ENCODE measurements around the gene RNFT2. TPM values are rescaled to one million over a fixed set of nuclear protein-coding genes. Genes with fewer than 3 reads are reported as not detected.
"Not testable (repeated sequence)": the region's sequence is repeated elsewhere in the genome, so short reads cannot be mapped to it uniquely, and the experiment has no call there.

The RNFT2 gene
- polyA plus RNA-seq, 1 donor (not counting 4 experiments of a cell fraction or from before 2014, with no cell fraction given) = 0.96 TPM

DNA sequence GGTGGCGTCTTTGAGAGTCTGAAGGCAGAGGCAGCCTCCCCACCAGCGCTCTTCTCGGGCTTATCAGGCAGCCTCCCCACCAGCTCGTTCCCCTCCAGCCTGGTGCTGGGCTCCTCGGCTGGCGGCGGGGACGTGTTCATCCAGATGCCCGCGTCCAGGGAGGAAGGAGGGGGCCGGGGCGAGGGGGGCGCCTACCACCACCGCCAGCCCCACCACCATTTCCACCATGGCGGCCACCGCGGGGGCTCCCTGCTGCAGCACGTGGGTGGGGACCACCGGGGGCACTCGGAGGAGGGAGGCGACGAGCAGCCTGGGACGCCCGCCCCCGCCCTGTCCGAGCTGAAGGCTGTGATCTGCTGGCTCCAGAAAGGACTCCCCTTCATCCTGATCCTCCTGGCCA, 11.8 kb downstream of the RNFT2 start:
- H3K4me3 ChIP-seq (ENCODE audit: control insufficient read depth in 2 of 3, extremely low read depth in 1 of 3, insufficient read depth in 2 of 3, low read depth in 1 of 3, low read length in 3 of 3) = no peak overlapping the region
- no peaks in the 10 kb centered on the region for H3K9me3 ChIP-seq (ENCODE audit: control insufficient read depth, low read depth, low read length)
- no peak for DNase-seq (ENCODE audit: low read depth, low spot score)
- H3K27me3 ChIP-seq (ENCODE audit: control insufficient read depth, extremely low read depth, insufficient read depth, low read length) = no peaks in the 10 kb centered on the region
- no peak overlapping the region for H2AFZ ChIP-seq (ENCODE audit: control insufficient read depth, low read length)
- H3K9me1 ChIP-seq (ENCODE audit: control insufficient read depth, extremely low read depth, insufficient read depth, low read length) = no peaks in the 10 kb centered on the region
- no peak overlapping the region for H3K27ac ChIP-seq (ENCODE audit: control insufficient read depth, insufficient read depth, low read length)
- H3K79me2 ChIP-seq (ENCODE audit: control insufficient read depth, insufficient read depth, low read length) = no peaks in the 10 kb centered on the region
- H4K20me1 ChIP-seq (ENCODE audit: control insufficient read depth, extremely low read depth, insufficient read depth, low read length) = no peaks in the 10 kb centered on the region
- dilution Hi-C loops (cut with MboI; ENCODE audit: extremely low pct_ligation_motif_present, low sequenced_read_pairs) = no loop called here
- no peaks in the 10 kb centered on the region for H3K4me1 ChIP-seq (ENCODE audit: control insufficient read depth, extremely low read depth, insufficient read depth, low read length)
- TF ChIP-seq CTCF (optimal IDR thresholded peaks at IDR 0.05 in 1 of 3, IDR thresholded peaks at IDR 0.05 in 1 of 3, conservative IDR thresholded peaks at IDR 0.05 in 1 of 3; ENCODE audit: extremely low read depth in 1 of 3, insufficient read depth in 2 of 3, low read length in 3 of 3) (no peak), EZH2 (IDR thresholded peaks at IDR 0.05; ENCODE audit: low read length) (no peak)
- FAIRE-seq = no peak
- H3K9ac ChIP-seq (ENCODE audit: control insufficient read depth, extremely low read depth, insufficient read depth, low read length) = no peak overlapping the region
- no peaks in the 10 kb centered on the region for H3K36me3 ChIP-seq (ENCODE audit: control insufficient read depth in 2 of 2, extremely low read depth in 1 of 2, insufficient read depth in 2 of 2, low read length in 2 of 2)
- H3K4me2 ChIP-seq (ENCODE audit: control insufficient read depth, extremely low read depth, insufficient read depth, low read depth, low read length) = no peak overlapping the region

DNA sequence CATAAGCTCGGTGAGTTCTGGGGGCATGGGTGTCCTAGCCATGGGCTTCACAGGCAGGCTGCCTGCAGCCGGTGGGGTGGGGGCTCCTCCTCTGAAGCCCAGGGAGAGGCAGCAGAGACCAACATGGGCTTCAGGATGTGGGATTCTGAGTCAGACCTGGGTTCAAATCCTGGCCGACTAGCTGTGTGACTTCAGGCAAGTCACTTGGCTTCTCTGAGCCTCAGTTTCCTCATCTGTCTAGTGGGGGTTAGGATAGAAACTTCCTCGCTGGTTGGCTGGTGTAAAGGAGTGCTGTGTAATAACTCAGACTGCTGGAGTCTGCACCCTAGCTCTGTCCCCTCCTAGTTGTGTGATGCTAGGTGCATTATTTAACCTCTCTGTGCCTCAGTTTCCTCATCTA, 12.2 kb downstream of the RNFT2 start:
- no peak for TF ChIP-seq CTCF (optimal IDR thresholded peaks at IDR 0.05 in 1 of 3, IDR thresholded peaks at IDR 0.05 in 1 of 3, conservative IDR thresholded peaks at IDR 0.05 in 1 of 3; ENCODE audit: extremely low read depth in 1 of 3, insufficient read depth in 2 of 3, low read length in 3 of 3)
- no peak for TF ChIP-seq EZH2 (IDR thresholded peaks at IDR 0.05; ENCODE audit: low read length)
- Histone ChIP-seq H3K4me1 (ENCODE audit: control insufficient read depth, extremely low read depth, insufficient read depth, low read length) (no peaks in the 10 kb centered on the region), H4K20me1 (ENCODE audit: control insufficient read depth, extremely low read depth, insufficient read depth, low read length) (no peaks in the 10 kb centered on the region), H3K36me3 (ENCODE audit: control insufficient read depth in 2 of 2, extremely low read depth in 1 of 2, insufficient read depth in 2 of 2, low read length in 2 of 2) (no peaks in the 10 kb centered on the region), H2AFZ (ENCODE audit: control insufficient read depth, low read length) (no peak overlapping the region), H3K79me2 (ENCODE audit: control insufficient read depth, insufficient read depth, low read length) (no peaks in the 10 kb centered on the region), H3K9me1 (ENCODE audit: control insufficient read depth, extremely low read depth, insufficient read depth, low read length) (no peaks in the 10 kb centered on the region), H3K9me3 (ENCODE audit: control insufficient read depth, low read depth, low read length) (no peaks in the 10 kb centered on the region), H3K4me2 (ENCODE audit: control insufficient read depth, extremely low read depth, insufficient read depth, low read depth, low read length) (no peak overlapping the region), H3K9ac (ENCODE audit: control insufficient read depth, extremely low read depth, insufficient read depth, low read length) (no peak overlapping the region), H3K27ac (ENCODE audit: control insufficient read depth, insufficient read depth, low read length) (no peak overlapping the region), H3K27me3 (ENCODE audit: control insufficient read depth, extremely low read depth, insufficient read depth, low read length) (no peaks in the 10 kb centered on the region), H3K4me3 (ENCODE audit: control insufficient read depth in 2 of 3, extremely low read depth in 1 of 3, insufficient read depth in 2 of 3, low read depth in 1 of 3, low read length in 3 of 3) (no peak overlapping the region)
- FAIRE-seq = no peak
- dilution Hi-C loops (cut with MboI; ENCODE audit: extremely low pct_ligation_motif_present, low sequenced_read_pairs) = no loop called here
- no peak for DNase-seq (ENCODE audit: low read depth, low spot score)

- H4K20me1 ChIP-seq (ENCODE audit: control insufficient read depth, extremely low read depth, insufficient read depth, low read length); H3K9me1 ChIP-seq (ENCODE audit: control insufficient read depth, extremely low read depth, insufficient read depth, low read length); H3K36me3 ChIP-seq (ENCODE audit: control insufficient read depth in 2 of 2, extremely low read depth in 1 of 2, insufficient read depth in 2 of 2, low read length in 2 of 2); FAIRE-seq; H3K9ac ChIP-seq (ENCODE audit: control insufficient read depth, extremely low read depth, insufficient read depth, low read length); H3K27ac ChIP-seq (ENCODE audit: control insufficient read depth, insufficient read depth, low read length); H3K9me3 ChIP-seq (ENCODE audit: control insufficient read depth, low read depth, low read length); H3K79me2 ChIP-seq (ENCODE audit: control insufficient read depth, insufficient read depth, low read length); DNase-seq (ENCODE audit: low read depth, low spot score); H2AFZ ChIP-seq (ENCODE audit: control insufficient read depth, low read length); H3K4me2 ChIP-seq (ENCODE audit: control insufficient read depth, extremely low read depth, insufficient read depth, low read depth, low read length); H3K4me1 ChIP-seq (ENCODE audit: control insufficient read depth, extremely low read depth, insufficient read depth, low read length); H3K27me3 ChIP-seq (ENCODE audit: control insufficient read depth, extremely low read depth, insufficient read depth, low read length); dilution Hi-C loops (cut with MboI; ENCODE audit: extremely low pct_ligation_motif_present, low sequenced_read_pairs); H3K4me3 ChIP-seq (ENCODE audit: control insufficient read depth in 2 of 3, extremely low read depth in 1 of 3, insufficient read depth in 2 of 3, low read depth in 1 of 3, low read length in 3 of 3): not testable (repeated sequence)
Measured at GRCh38 chr12:116754097-116754496, 16.0 kb downstream of the RNFT2 start.

GRCh38 chr12:116754783-116755182, 16.7 kb downstream of the RNFT2 start:
- H4K20me1 ChIP-seq (ENCODE audit: control insufficient read depth, extremely low read depth, insufficient read depth, low read length); H3K9me3 ChIP-seq (ENCODE audit: control insufficient read depth, low read depth, low read length); H3K27me3 ChIP-seq (ENCODE audit: control insufficient read depth, extremely low read depth, insufficient read depth, low read length); DNase-seq (ENCODE audit: low read depth, low spot score); H3K9ac ChIP-seq (ENCODE audit: control insufficient read depth, extremely low read depth, insufficient read depth, low read length); H3K4me2 ChIP-seq (ENCODE audit: control insufficient read depth, extremely low read depth, insufficient read depth, low read depth, low read length); H3K36me3 ChIP-seq (ENCODE audit: control insufficient read depth in 2 of 2, extremely low read depth in 1 of 2, insufficient read depth in 2 of 2, low read length in 2 of 2); H3K79me2 ChIP-seq (ENCODE audit: control insufficient read depth, insufficient read depth, low read length); H3K4me3 ChIP-seq (ENCODE audit: control insufficient read depth in 2 of 3, extremely low read depth in 1 of 3, insufficient read depth in 2 of 3, low read depth in 1 of 3, low read length in 3 of 3); H3K4me1 ChIP-seq (ENCODE audit: control insufficient read depth, extremely low read depth, insufficient read depth, low read length); H2AFZ ChIP-seq (ENCODE audit: control insufficient read depth, low read length); H3K9me1 ChIP-seq (ENCODE audit: control insufficient read depth, extremely low read depth, insufficient read depth, low read length); H3K27ac ChIP-seq (ENCODE audit: control insufficient read depth, insufficient read depth, low read length); dilution Hi-C loops (cut with MboI; ENCODE audit: extremely low pct_ligation_motif_present, low sequenced_read_pairs); FAIRE-seq: not testable (repeated sequence)

Measured in keratinocyte (primary cell).